Astrocyte (in vitro differentiated cells and primary cell): ENCODE data around the gene DNAAF8. TPM values are rescaled to one million over a fixed set of nuclear protein-coding genes. Genes with fewer than 3 reads are reported as not detected.
A peak's percentile ranks its signal among the peaks of the same experiment; 100 is the strongest.
"Not testable (repeated sequence)": the region's sequence is repeated elsewhere in the genome, so short reads cannot be mapped to it uniquely, and the experiment has no call there.

Source experiments
- DNase-seq: peaks from one replicate; pipeline ENCODE4 v3.0.0-alpha.2; 2010; ENCODE audit warnings: low read depth
- FAIRE-seq: peaks from 2 replicates; lab custom pipeline; 2011; peaks lifted over from hg19 to GRCh38; lab: Jason Lieb, UNC
- H2AFZ ChIP-seq: 2 replicates; pipeline ENCODE4 v1.6.0; 2012; ENCODE audit warnings: low read depth, low read length, inconsistent platforms
- H3K27ac ChIP-seq: 2 replicates; pipeline ENCODE4 v1.5.1; 2011; ENCODE audit warnings: low read depth, low read length, inconsistent platforms
- H3K27me3 ChIP-seq: 2 replicates; pipeline ENCODE4 v1.6.0; 2011; ENCODE audit warnings: low read length, inconsistent platforms; ENCODE audit not compliant: insufficient read depth
- H3K36me3 ChIP-seq: 2 replicates; pipeline ENCODE4 v1.5.1; 2011; ENCODE audit warnings: low read length, inconsistent platforms; ENCODE audit not compliant: insufficient read depth
- H3K4me1 ChIP-seq: 2 replicates; pipeline ENCODE4 v1.5.1; 2011; ENCODE audit warnings: low read length, inconsistent platforms; ENCODE audit not compliant: insufficient read depth
- H3K4me2 ChIP-seq: 2 replicates; pipeline ENCODE4 v1.6.0; 2012; ENCODE audit warnings: low read length, inconsistent platforms
- H3K4me3 ChIP-seq: 2 replicates; pipeline ENCODE4 v1.5.1; 2011; ENCODE audit warnings: low read depth, mild to moderate bottlenecking, low read length, inconsistent platforms; ENCODE audit not compliant: insufficient read depth
- H3K79me2 ChIP-seq: 2 replicates; pipeline ENCODE4 v1.6.0; 2012; ENCODE audit warnings: mild to moderate bottlenecking, low read length, inconsistent platforms; ENCODE audit not compliant: insufficient read depth
- H3K9ac ChIP-seq: 2 replicates; pipeline ENCODE4 v1.6.0; 2012; ENCODE audit warnings: mild to moderate bottlenecking, low read length, inconsistent platforms
- H3K9me3 ChIP-seq: 2 replicates; pipeline ENCODE4 v1.5.1; 2012; ENCODE audit warnings: low read depth, mild to moderate bottlenecking, low read length, inconsistent platforms; ENCODE audit not compliant: insufficient read depth
- H4K20me1 ChIP-seq: 2 replicates; pipeline ENCODE4 v1.6.0; 2012; ENCODE audit warnings: low read length, inconsistent platforms; ENCODE audit not compliant: insufficient read depth
- H3K27ac Mint-ChIP-seq: one replicate; pipeline ENCODE4 v1.8.0; 2021; ENCODE audit warnings: mild to moderate bottlenecking, mixed read lengths; ENCODE audit not compliant: unreplicated experiment
- H3K27me3 Mint-ChIP-seq: one replicate; pipeline ENCODE4 v1.8.0; 2021; ENCODE audit warnings: low read depth, mixed read lengths; ENCODE audit not compliant: unreplicated experiment
- H3K36me3 Mint-ChIP-seq: one replicate; pipeline ENCODE4 v1.8.0; 2021; ENCODE audit warnings: low read depth, mixed read lengths; ENCODE audit not compliant: unreplicated experiment
- H3K4me1 Mint-ChIP-seq: one replicate; pipeline ENCODE4 v1.8.0; 2021; ENCODE audit warnings: low read depth, mixed read lengths; ENCODE audit not compliant: unreplicated experiment
- H3K4me3 Mint-ChIP-seq: one replicate; pipeline ENCODE4 v1.8.0; 2021; ENCODE audit warnings: mild to moderate bottlenecking, moderate library complexity, mixed read lengths; ENCODE audit not compliant: unreplicated experiment
- H3K9me3 Mint-ChIP-seq: one replicate; pipeline ENCODE4 v1.8.0; 2021; ENCODE audit warnings: mild to moderate bottlenecking, mixed read lengths; ENCODE audit not compliant: unreplicated experiment
- CTCF ChIP-seq: IDR thresholded peaks from 2 replicates; pipeline ENCODE4 v1.5.1; 2011; ENCODE audit warnings: low read depth, mild to moderate bottlenecking, inconsistent platforms, low read length, moderate library complexity; ENCODE audit not compliant: insufficient read depth
- EZH2 ChIP-seq: IDR thresholded peaks from 2 replicates; pipeline ENCODE4 v1.6.1; 2012; ENCODE audit warnings: mild to moderate bottlenecking, low read length, inconsistent platforms; ENCODE audit not compliant: insufficient read depth
- total RNA-seq: library from RNA; stranded (reverse); gene quantifications from 2 replicates; pipeline ENCODE4 v1.2.1, GENCODE V29; 2021

The DNAAF8 gene
- total RNA-seq, 1 donor from 2014 or later = 2.7 TPM

DNA sequence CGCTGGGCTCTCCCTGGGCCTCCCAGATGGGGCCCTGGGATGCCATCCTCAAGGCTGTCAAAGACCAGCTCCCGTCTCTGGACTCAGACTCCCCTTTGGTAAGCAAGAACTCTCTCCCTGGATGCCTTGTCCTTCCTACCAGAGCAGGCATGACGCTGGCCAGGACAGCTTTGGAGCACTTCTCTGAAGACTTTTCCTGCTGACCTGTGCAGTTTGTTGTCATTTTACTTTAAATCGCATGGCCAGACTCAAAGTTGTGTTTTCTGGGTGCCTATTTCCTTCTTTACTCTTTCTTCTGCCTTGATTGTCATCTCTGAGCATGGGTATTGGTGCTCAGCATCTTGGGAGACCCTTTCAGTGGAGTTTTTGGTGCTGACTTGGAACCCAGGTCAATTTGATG lies 2.2 kb downstream of the DNAAF8 start:
- Histone ChIP-seq H3K4me2 (no peak overlapping the region), H3K36me3 (no peaks in the 10 kb centered on the region), H4K20me1 (peaks cover 3% of the 10 kb centered on the region), H3K9ac (no peak overlapping the region), H3K9me3 (no peaks in the 10 kb centered on the region), H3K79me2 (peaks cover 24% of the 10 kb centered on the region), H3K4me1 (peaks cover 9% of the 10 kb centered on the region), H2AFZ (no peak overlapping the region), H3K4me3 (no peak overlapping the region), H3K27me3 (no peaks in the 10 kb centered on the region), H3K27ac (no peak overlapping the region)
- Mint-ChIP-seq H3K4me1 (peaks cover 5% of the 10 kb centered on the region), H3K4me3 (peak overlapping the region; percentile 68), H3K9me3 (no peaks in the 10 kb centered on the region), H3K27me3 (peaks cover 5% of the 10 kb centered on the region), H3K36me3 (peaks cover 2% of the 10 kb centered on the region), H3K27ac (no peak overlapping the region)
- TF ChIP-seq CTCF (no peak), EZH2 (no peak)
- DNase-seq (no peak), FAIRE-seq (no peak)

- DNase-seq (no peak), FAIRE-seq (no peak)
- Mint-ChIP-seq H3K4me1 (peaks cover 5% of the 10 kb centered on the region), H3K36me3 (peaks cover 2% of the 10 kb centered on the region), H3K4me3 (no peak overlapping the region), H3K9me3 (no peaks in the 10 kb centered on the region), H3K27me3 (peaks cover 5% of the 10 kb centered on the region), H3K27ac (no peak overlapping the region)
- H3K4me3 ChIP-seq = no peak overlapping the region
- H3K4me1 ChIP-seq = peaks cover 9% of the 10 kb centered on the region
- H2AFZ ChIP-seq = no peak overlapping the region
- H3K36me3 ChIP-seq = no peaks in the 10 kb centered on the region
- TF ChIP-seq CTCF (no peak), EZH2 (no peak)
- H3K27ac ChIP-seq = no peak overlapping the region
- H3K4me2 ChIP-seq = no peak overlapping the region
- H3K9me3 ChIP-seq = no peaks in the 10 kb centered on the region
- H3K79me2 ChIP-seq = peaks cover 14% of the 10 kb centered on the region
- H4K20me1 ChIP-seq = peaks cover 3% of the 10 kb centered on the region
- no peaks in the 10 kb centered on the region for H3K27me3 ChIP-seq
- no peak overlapping the region for H3K9ac ChIP-seq
Measured at GRCh38 chr16:4737545-4737944, 3.2 kb downstream of the DNAAF8 start.

- H3K36me3 Mint-ChIP-seq, H3K27me3 ChIP-seq, FAIRE-seq, H4K20me1 ChIP-seq, H3K27ac ChIP-seq, H2AFZ ChIP-seq, H3K9me3 ChIP-seq, H3K27me3 Mint-ChIP-seq, H3K4me3 Mint-ChIP-seq, H3K9ac ChIP-seq, H3K36me3 ChIP-seq, H3K79me2 ChIP-seq, H3K4me2 ChIP-seq, DNase-seq, H3K9me3 Mint-ChIP-seq, H3K27ac Mint-ChIP-seq, H3K4me1 Mint-ChIP-seq, H3K4me3 ChIP-seq, H3K4me1 ChIP-seq: not testable (repeated sequence)
Measured at GRCh38 chr16:4738370-4738769, 4.0 kb downstream of the DNAAF8 start.
